GM19395 (cell line): ENCODE measurements around the gene AGO1.

Experiments
- ATAC-seq: cut with Tn5 transposase; IDR thresholded peaks from one replicate; pipeline ENCODE4 v1.9.1; 2021; ENCODE audit warnings: mild to moderate bottlenecking, moderate library complexity; ENCODE audit not compliant: unreplicated experiment

Gene AGO1

GRCh38 chr1:35882945-35883634, at the start of gene AGO1:
Gene AGO1 (plus strand): TSS chr1:35883209. CDS start chr1:35883422, 213 bp downstream.
- ATAC-seq, result peak; percentile 78

GRCh38 chr1:35833395-35833794, 49.6 kb upstream of the AGO1 start:
- no peak for ATAC-seq

- no peak for ATAC-seq
Measured at GRCh38 chr1:35834218-35834617, 48.8 kb upstream of the AGO1 start.

GRCh38 chr1:35835398-35835797, 47.6 kb upstream of the AGO1 start:
- no peak for ATAC-seq

GRCh38 chr1:35836734-35837133, 46.3 kb upstream of the AGO1 start:
- no peak for ATAC-seq

- no peak for ATAC-seq
Measured at GRCh38 chr1:35838693-35839245, 44.2 kb upstream of the AGO1 start.

GRCh38 chr1:35844826-35845225, 38.2 kb upstream of the AGO1 start:
- no peak for ATAC-seq

- ATAC-seq, result no peak
Measured at GRCh38 chr1:35845766-35846165, 37.2 kb upstream of the AGO1 start.

GRCh38 chr1:35847935-35848565, 35.0 kb upstream of the AGO1 start:
- ATAC-seq, result no peak

- no peak for ATAC-seq
Measured at GRCh38 chr1:35850051-35850450, 33.0 kb upstream of the AGO1 start.

GRCh38 chr1:35850716-35851115, 32.3 kb upstream of the AGO1 start:
- ATAC-seq, result no peak

- no peak for ATAC-seq
Measured at GRCh38 chr1:35851132-35851869, 31.7 kb upstream of the AGO1 start.

GRCh38 chr1:35852241-35852640, 30.8 kb upstream of the AGO1 start:
- ATAC-seq, result no peak

GRCh38 chr1:35854989-35855700, 27.9 kb upstream of the AGO1 start:
- ATAC-seq, result no peak

GRCh38 chr1:35856964-35857363, 26.0 kb upstream of the AGO1 start:
- ATAC-seq, result no peak

- no peak for ATAC-seq
Measured at GRCh38 chr1:35857830-35858229, 25.2 kb upstream of the AGO1 start.

GRCh38 chr1:35860696-35861095, 22.3 kb upstream of the AGO1 start:
- ATAC-seq, result no peak

- no peak for ATAC-seq
Measured at GRCh38 chr1:35863136-35863535, 19.9 kb upstream of the AGO1 start.

- ATAC-seq, result no peak
Measured at GRCh38 chr1:35863881-35864625, 19.0 kb upstream of the AGO1 start.

GRCh38 chr1:35864813-35865212, 18.2 kb upstream of the AGO1 start:
- no peak for ATAC-seq
